ENCODE measurements around the gene RTN4. TPM values are rescaled to one million over a fixed set of nuclear protein-coding genes. Genes with fewer than 3 reads are reported as not detected.

The RTN4 gene
- total RNA-seq, 2 donors from 2014 or later: 180 to 225 TPM

- TF ChIP-seq CTCF (conservative IDR thresholded peaks at IDR 0.05): no peak
- no peak for DNase-seq
These were observed 96.1 kb downstream of the RTN4 start for GRCh38 chr2:54954158-54954557.

GRCh38 chr2:54952978-54953456 is 97.2 kb downstream of the RTN4 start:
- Mint-ChIP-seq H3K4me3 (no peak overlapping the region), H3K9me3 (no peaks in the 10 kb centered on the region), H3K27me3 (ENCODE audit: insufficient read depth) (no peaks in the 10 kb centered on the region), H3K36me3 (ENCODE audit: low read depth) (no peaks in the 10 kb centered on the region), H3K4me1 (peaks cover 15% of the 10 kb centered on the region), H3K27ac (no peak overlapping the region)
- DNase-seq: no peak
- no peak overlapping the region for H3K4me3 ChIP-seq (ENCODE audit: low read length)
- H3K9me3 ChIP-seq (ENCODE audit: control insufficient read depth, low read length): no peaks in the 10 kb centered on the region
- H3K4me1 ChIP-seq (ENCODE audit: control insufficient read depth, insufficient read depth, low read length): no peaks in the 10 kb centered on the region
- no peak for TF ChIP-seq CTCF (conservative IDR thresholded peaks at IDR 0.05)
- no peak overlapping the region for H3K27ac ChIP-seq (ENCODE audit: low read depth, low read length)
- no peaks in the 10 kb centered on the region for H3K27me3 ChIP-seq (ENCODE audit: control insufficient read depth, insufficient read depth, low read length, poor library complexity, severe bottlenecking)
- H3K36me3 ChIP-seq (ENCODE audit: control insufficient read depth, insufficient read depth, low read length): no peaks in the 10 kb centered on the region
- 89 to 91% methylated on average over 8 to 9 of the region's 9 CpGs for WGBS, 2 experiments (ENCODE audit: insufficient coverage in 1 of 2, insufficient read length in 1 of 2)
- H3K9ac ChIP-seq (ENCODE audit: extremely low read depth, low read length, poor library complexity, severe bottlenecking): no peak overlapping the region

More at GRCh38 chr2:54954158-54954557, 96.1 kb downstream of the RTN4 start:
- Histone ChIP-seq H3K4me3 (ENCODE audit: low read length) (no peak overlapping the region), H3K27me3 (ENCODE audit: control insufficient read depth, insufficient read depth, low read length, poor library complexity, severe bottlenecking) (no peaks in the 10 kb centered on the region), H3K9ac (ENCODE audit: extremely low read depth, low read length, poor library complexity, severe bottlenecking) (no peak overlapping the region), H3K36me3 (ENCODE audit: control insufficient read depth, insufficient read depth, low read length) (no peaks in the 10 kb centered on the region), H3K9me3 (ENCODE audit: control insufficient read depth, low read length) (no peaks in the 10 kb centered on the region), H3K4me1 (ENCODE audit: control insufficient read depth, insufficient read depth, low read length) (no peaks in the 10 kb centered on the region), H3K27ac (ENCODE audit: low read depth, low read length) (no peak overlapping the region)
- H3K4me1 Mint-ChIP-seq: peaks cover 12% of the 10 kb centered on the region
- 75 to 79% methylated on average over 4 to 8 of the region's 8 CpGs for WGBS, 2 experiments (ENCODE audit: insufficient coverage in 1 of 2, insufficient read length in 1 of 2)
- no peak overlapping the region for H3K4me3 Mint-ChIP-seq
- no peaks in the 10 kb centered on the region for H3K36me3 Mint-ChIP-seq (ENCODE audit: low read depth)
- no peak overlapping the region for H3K27ac Mint-ChIP-seq
- H3K27me3 Mint-ChIP-seq (ENCODE audit: insufficient read depth): no peaks in the 10 kb centered on the region
- no peaks in the 10 kb centered on the region for H3K9me3 Mint-ChIP-seq

GRCh38 chr2:54952425-54952824 is 97.8 kb downstream of the RTN4 start:
- no peak for TF ChIP-seq CTCF (conservative IDR thresholded peaks at IDR 0.05)
- Histone ChIP-seq H3K36me3 (ENCODE audit: control insufficient read depth, insufficient read depth, low read length) (no peaks in the 10 kb centered on the region), H3K9ac (ENCODE audit: extremely low read depth, low read length, poor library complexity, severe bottlenecking) (no peak overlapping the region), H3K27ac (ENCODE audit: low read depth, low read length) (no peak overlapping the region), H3K27me3 (ENCODE audit: control insufficient read depth, insufficient read depth, low read length, poor library complexity, severe bottlenecking) (no peaks in the 10 kb centered on the region), H3K4me1 (ENCODE audit: control insufficient read depth, insufficient read depth, low read length) (no peaks in the 10 kb centered on the region), H3K9me3 (ENCODE audit: control insufficient read depth, low read length) (no peaks in the 10 kb centered on the region), H3K4me3 (ENCODE audit: low read length) (no peak overlapping the region)
- no peaks in the 10 kb centered on the region for H3K9me3 Mint-ChIP-seq
- DNase-seq: no peak
- no peak overlapping the region for H3K27ac Mint-ChIP-seq
- peaks cover 20% of the 10 kb centered on the region for H3K4me1 Mint-ChIP-seq
- no peaks in the 10 kb centered on the region for H3K27me3 Mint-ChIP-seq (ENCODE audit: insufficient read depth)
- H3K4me3 Mint-ChIP-seq: no peak overlapping the region
- 88% methylated on average over 5 of the region's 5 CpGs; no CpG with 5 or more reads in 1 of the 2 experiments for WGBS, 2 experiments (ENCODE audit: insufficient coverage in 1 of 2, insufficient read length in 1 of 2)
- no peaks in the 10 kb centered on the region for H3K36me3 Mint-ChIP-seq (ENCODE audit: low read depth)
